ENCODE data around the gene FANCC. TPM values are rescaled to one million over a fixed set of nuclear protein-coding genes. Genes with fewer than 3 reads are reported as not detected.

Gene FANCC
- total and polyA plus RNA-seq, 11 donors = 2.4 to 6.2 (median 4.2) TPM

DNA sequence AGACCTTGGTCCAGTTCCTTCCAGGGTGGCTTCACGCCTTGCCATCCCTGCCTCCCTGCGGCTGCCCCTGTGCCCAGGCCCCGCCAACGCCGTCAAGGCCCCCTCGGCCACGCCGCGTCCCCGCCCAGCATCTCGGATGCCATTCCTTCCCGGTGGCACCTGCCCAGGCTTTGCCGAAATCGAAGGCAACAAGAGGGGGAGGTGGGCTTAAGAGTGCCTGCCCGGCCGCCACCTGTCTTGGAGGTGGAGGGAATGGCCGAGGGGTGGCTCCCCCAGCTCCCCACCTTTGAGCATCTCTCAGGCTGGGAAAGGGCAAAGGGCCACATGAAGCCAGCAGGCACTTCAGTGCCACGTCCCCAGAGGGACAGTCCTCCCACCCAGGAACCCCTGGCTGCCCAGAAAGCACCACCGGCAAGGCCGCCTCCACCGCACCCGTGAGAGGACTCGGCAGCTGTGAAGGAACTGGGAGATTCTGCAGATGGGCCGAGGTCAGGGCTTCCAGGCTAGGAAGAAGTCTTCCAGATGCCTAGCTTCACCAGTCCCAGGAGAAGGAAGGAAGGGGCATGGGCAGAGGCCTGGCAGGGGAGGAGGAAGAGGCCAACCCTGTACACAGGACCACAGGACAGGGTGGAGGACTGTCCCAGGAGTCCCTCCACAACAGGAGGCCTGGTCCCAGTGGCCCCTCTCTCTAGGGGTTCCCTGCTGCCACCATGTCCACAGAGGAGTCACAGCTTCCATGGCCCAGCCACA lies 218.0 kb downstream of the FANCC start:
- no peak for ATAC-seq
- Histone ChIP-seq H3K27ac (peak overlapping the region in 3 of 12 donors; percentile 36 to 59 (median 45)), H3K4me3 (no peak overlapping the region), H3K36me3 (peaks cover 0 to 51% (median 22%) of the 10 kb centered on the region in 9 donors), H3K9me3 (no peaks in the 10 kb centered on the region), H3K27me3 (no peaks in the 10 kb centered on the region), H3K4me1 (peaks cover 0 to 95% (median 48%) of the 10 kb centered on the region in 12 donors)
- WGBS, 4 donors = 90 to 95% (median 94%) methylated on average over 22 to 24 of the region's 24 CpGs
- no peak for TF ChIP-seq POLR2A (IDR thresholded peaks at IDR 0.05)
- TF ChIP-seq, protein P1, sequence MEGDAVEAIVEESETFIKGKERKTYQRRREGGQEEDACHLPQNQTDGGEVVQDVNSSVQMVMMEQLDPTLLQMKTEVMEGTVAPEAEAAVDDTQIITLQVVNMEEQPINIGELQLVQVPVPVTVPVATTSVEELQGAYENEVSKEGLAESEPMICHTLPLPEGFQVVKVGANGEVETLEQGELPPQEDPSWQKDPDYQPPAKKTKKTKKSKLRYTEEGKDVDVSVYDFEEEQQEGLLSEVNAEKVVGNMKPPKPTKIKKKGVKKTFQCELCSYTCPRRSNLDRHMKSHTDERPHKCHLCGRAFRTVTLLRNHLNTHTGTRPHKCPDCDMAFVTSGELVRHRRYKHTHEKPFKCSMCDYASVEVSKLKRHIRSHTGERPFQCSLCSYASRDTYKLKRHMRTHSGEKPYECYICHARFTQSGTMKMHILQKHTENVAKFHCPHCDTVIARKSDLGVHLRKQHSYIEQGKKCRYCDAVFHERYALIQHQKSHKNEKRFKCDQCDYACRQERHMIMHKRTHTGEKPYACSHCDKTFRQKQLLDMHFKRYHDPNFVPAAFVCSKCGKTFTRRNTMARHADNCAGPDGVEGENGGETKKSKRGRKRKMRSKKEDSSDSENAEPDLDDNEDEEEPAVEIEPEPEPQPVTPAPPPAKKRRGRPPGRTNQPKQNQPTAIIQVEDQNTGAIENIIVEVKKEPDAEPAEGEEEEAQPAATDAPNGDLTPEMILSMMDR (IDR thresholded peaks at IDR 0.05) = no peak
- intact Hi-C loops (cut with DNase I) = no loop called here
- no peak for DNase-seq

DNA sequence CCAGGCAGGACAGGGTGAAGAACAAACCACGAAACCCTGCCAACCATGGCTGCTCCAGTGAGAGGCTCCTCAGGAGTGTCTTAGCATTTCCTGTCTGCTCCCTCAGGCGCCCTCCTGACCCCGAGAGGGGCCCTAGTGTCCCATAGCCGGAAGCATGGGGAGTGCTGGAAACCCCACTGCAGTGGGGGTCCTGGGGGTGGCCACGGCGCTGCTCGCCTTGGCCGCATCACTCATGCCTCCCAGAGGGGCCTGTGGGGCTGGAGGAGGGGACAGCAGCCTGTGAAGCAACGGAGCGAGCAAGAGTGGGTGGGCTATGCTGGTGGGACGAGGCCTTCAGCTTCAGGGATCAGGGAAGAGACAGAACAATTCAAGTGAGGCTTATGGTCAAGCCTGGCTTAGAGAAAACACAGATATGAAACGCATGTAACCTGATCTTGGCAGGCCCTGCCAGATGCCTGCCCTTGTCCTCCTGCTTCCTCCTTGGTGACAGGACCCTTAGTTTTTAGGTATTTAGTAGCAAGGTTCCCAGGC lies 219.1 kb downstream of the FANCC start:
- WGBS, 4 donors = 61 to 65% (median 63%) methylated on average over 12 of the region's 12 CpGs
- Histone ChIP-seq H3K27me3 (no peaks in the 10 kb centered on the region), H3K27ac (peak overlapping the region in 7 of 12 donors; percentile 15 to 66 (median 36)), H3K4me1 (peaks cover 0 to 96% (median 48%) of the 10 kb centered on the region in 12 donors), H3K36me3 (peaks cover 0 to 55% (median 22%) of the 10 kb centered on the region in 9 donors), H3K9me3 (no peaks in the 10 kb centered on the region), H3K4me3 (no peak overlapping the region)
- DNase-seq = peak in 1 of 5 donors; percentile 19
- intact Hi-C loops (cut with DNase I) = no loop called here
- ATAC-seq = no peak
- TF ChIP-seq, protein P1 (IDR thresholded peaks at IDR 0.05) = no peak
- no peak for TF ChIP-seq POLR2A (IDR thresholded peaks at IDR 0.05)

DNA sequence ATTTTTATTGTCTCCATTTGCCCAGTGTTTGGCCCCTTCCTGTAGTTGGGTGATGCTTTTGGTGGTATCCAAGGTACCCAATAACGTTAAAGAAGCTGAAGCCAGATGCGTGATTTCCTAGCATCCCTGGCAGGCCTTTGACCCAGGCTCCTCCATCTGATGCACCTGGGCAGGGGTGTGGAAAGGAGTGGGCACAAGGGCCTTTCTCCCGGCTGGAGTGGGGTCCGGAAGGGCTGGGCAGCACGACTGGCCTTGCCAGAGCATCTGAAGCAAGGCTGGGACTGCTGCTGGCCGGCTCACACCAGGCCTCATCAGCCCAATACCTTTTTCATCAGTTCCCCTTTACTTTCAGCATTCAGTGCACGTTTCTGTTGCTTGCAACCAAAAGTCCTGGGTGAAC lies 220.2 kb downstream of the FANCC start:
- peaks cover 0 to 96% (median 49%) of the 10 kb centered on the region in 12 donors for H3K4me1 ChIP-seq
- no peaks in the 10 kb centered on the region for H3K27me3 ChIP-seq
- H3K9me3 ChIP-seq = no peaks in the 10 kb centered on the region
- H3K27ac ChIP-seq = no peak overlapping the region
- intact Hi-C loops (cut with DNase I) = no loop called here
- no peak for TF ChIP-seq POLR2A (IDR thresholded peaks at IDR 0.05)
- TF ChIP-seq, protein P1 (IDR thresholded peaks at IDR 0.05) = no peak
- DNase-seq (no peak), ATAC-seq (no peak)
- H3K36me3 ChIP-seq = peaks cover 0 to 46% (median 13%) of the 10 kb centered on the region in 9 donors
- no peak overlapping the region for H3K4me3 ChIP-seq
- WGBS, 4 donors = 91 to 98% (median 93%) methylated on average over 7 of the region's 7 CpGs

DNA sequence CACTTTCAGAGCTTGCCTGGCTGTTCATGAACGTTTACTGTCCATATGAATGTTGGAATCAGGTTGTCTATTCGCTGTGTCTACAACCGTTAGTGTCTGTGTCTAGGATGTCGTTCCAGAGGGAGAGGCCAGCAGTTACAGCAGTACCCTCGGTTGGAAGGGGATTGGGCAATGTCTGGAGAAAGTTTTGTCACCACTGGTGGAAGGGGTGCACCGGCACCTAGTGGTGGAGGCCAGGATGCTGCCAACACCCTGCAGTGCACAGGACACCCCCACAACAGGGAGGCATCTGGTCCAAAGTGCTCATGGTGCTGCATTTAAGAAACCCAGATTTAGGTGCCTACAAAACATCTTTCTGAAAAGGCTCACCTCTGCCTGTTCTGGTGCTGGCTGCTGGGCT lies 220.7 kb downstream of the FANCC start:
- no peaks in the 10 kb centered on the region for H3K9me3 ChIP-seq
- no peaks in the 10 kb centered on the region for H3K27me3 ChIP-seq
- no peak overlapping the region for H3K4me3 ChIP-seq
- ATAC-seq (no peak), DNase-seq (no peak)
- TF ChIP-seq POLR2A (IDR thresholded peaks at IDR 0.05) = no peak
- TF ChIP-seq, protein P1 (IDR thresholded peaks at IDR 0.05) = peak in 1 of 12 donors; percentile 2
- peaks cover 0 to 96% (median 52%) of the 10 kb centered on the region in 12 donors for H3K4me1 ChIP-seq
- peak overlapping the region in 2 of 12 donors; percentile 1 to 10 for H3K27ac ChIP-seq
- WGBS, 4 donors = 82 to 89% (median 84%) methylated on average over 5 to 6 of the region's 6 CpGs
- H3K36me3 ChIP-seq = peaks cover 0 to 45% (median 13%) of the 10 kb centered on the region in 9 donors
- intact Hi-C loops (cut with DNase I) = no loop called here
